Type B pancreatic cell (in vitro differentiated cells): ENCODE data around the gene XPO6. TPM values are rescaled to one million over a fixed set of nuclear protein-coding genes. Genes with fewer than 3 reads are reported as not detected.
"Not testable (repeated sequence)": the region's sequence is repeated elsewhere in the genome, so short reads cannot be mapped to it uniquely, and the experiment has no call there.

Experiments used
- DNase-seq: peaks from one replicate; pipeline ENCODE4 v3.0.0; 2021; ENCODE audit warnings: mixed read lengths; ENCODE audit not compliant: unreplicated experiment; ENCODE audit errors: extremely low spot score
- H3K27ac Mint-ChIP-seq: 2 replicates; pipeline ENCODE4 v1.8.0; 2021; ENCODE audit warnings: mild to moderate bottlenecking, mixed read lengths
- H3K27me3 Mint-ChIP-seq: 2 replicates; pipeline ENCODE4 v1.8.0; 2021; ENCODE audit warnings: mixed read lengths
- H3K36me3 Mint-ChIP-seq: 2 replicates; pipeline ENCODE4 v1.8.0; 2021; ENCODE audit warnings: mixed read lengths
- H3K4me1 Mint-ChIP-seq: one replicate; pipeline ENCODE4 v1.8.0; 2021; ENCODE audit warnings: mixed read lengths; ENCODE audit not compliant: unreplicated experiment
- H3K4me3 Mint-ChIP-seq: 2 replicates; pipeline ENCODE4 v1.8.0; 2021; ENCODE audit warnings: mild to moderate bottlenecking, mixed read lengths
- H3K9me3 Mint-ChIP-seq: 2 replicates; pipeline ENCODE4 v1.8.0; 2021; ENCODE audit warnings: mixed read lengths
- CTCF ChIP-seq: fragments of 200-600 bp; sonication (generic); conservative IDR thresholded peaks from 2 replicates; pipeline ENCODE4 v1.5.0; 2021; ENCODE audit warnings: antibody characterized with exemption, mild to moderate bottlenecking
- total RNA-seq: library from RNA; stranded (reverse); gene quantifications from 2 replicates; pipeline ENCODE4 v1.2.1, GENCODE V29; 2021; ENCODE audit warnings: low replicate concordance

Gene XPO6
- total RNA-seq, 1 donor from 2014 or later = 111 TPM

- DNase-seq = no peak
- H3K9me3 Mint-ChIP-seq = no peaks in the 10 kb centered on the region
- H3K27ac Mint-ChIP-seq = no peak overlapping the region
- no peaks in the 10 kb centered on the region for H3K36me3 Mint-ChIP-seq
- H3K4me3 Mint-ChIP-seq = no peak overlapping the region
- TF ChIP-seq CTCF = no peak
- H3K27me3 Mint-ChIP-seq = no peaks in the 10 kb centered on the region
- no peaks in the 10 kb centered on the region for H3K4me1 Mint-ChIP-seq
These were observed 26.1 kb upstream of the XPO6 start for GRCh38 chr16:28237754-28238357.

GRCh38 chr16:28231763-28232162, 20.0 kb upstream of the XPO6 start:
- H3K36me3 Mint-ChIP-seq = no peaks in the 10 kb centered on the region
- H3K9me3 Mint-ChIP-seq = no peaks in the 10 kb centered on the region
- H3K27ac Mint-ChIP-seq = no peak overlapping the region
- TF ChIP-seq CTCF = no peak
- H3K4me3 Mint-ChIP-seq = no peak overlapping the region
- H3K27me3 Mint-ChIP-seq = no peaks in the 10 kb centered on the region
- no peak for DNase-seq
- H3K4me1 Mint-ChIP-seq = no peaks in the 10 kb centered on the region

GRCh38 chr16:28223909-28224308, 12.1 kb upstream of the XPO6 start:
- DNase-seq, H3K27ac Mint-ChIP-seq, H3K4me1 Mint-ChIP-seq, H3K9me3 Mint-ChIP-seq, H3K36me3 Mint-ChIP-seq, H3K4me3 Mint-ChIP-seq, H3K27me3 Mint-ChIP-seq: not testable (repeated sequence)

- not testable (repeated sequence) for H3K27me3 Mint-ChIP-seq, H3K9me3 Mint-ChIP-seq, H3K36me3 Mint-ChIP-seq, H3K27ac Mint-ChIP-seq, DNase-seq, H3K4me1 Mint-ChIP-seq, H3K4me3 Mint-ChIP-seq
These were observed 8.0 kb upstream of the XPO6 start for GRCh38 chr16:28219777-28220176.

GRCh38 chr16:28219282-28219681, 7.5 kb upstream of the XPO6 start:
- no peak for DNase-seq
- H3K27ac Mint-ChIP-seq = no peak overlapping the region
- no peaks in the 10 kb centered on the region for H3K36me3 Mint-ChIP-seq
- no peaks in the 10 kb centered on the region for H3K27me3 Mint-ChIP-seq
- no peak overlapping the region for H3K4me3 Mint-ChIP-seq
- TF ChIP-seq CTCF = no peak
- no peaks in the 10 kb centered on the region for H3K9me3 Mint-ChIP-seq
- H3K4me1 Mint-ChIP-seq = peaks cover 3% of the 10 kb centered on the region

GRCh38 chr16:28218109-28218508, 6.3 kb upstream of the XPO6 start:
- no peaks in the 10 kb centered on the region for H3K36me3 Mint-ChIP-seq
- peaks cover 3% of the 10 kb centered on the region for H3K4me1 Mint-ChIP-seq
- DNase-seq = no peak
- no peak overlapping the region for H3K27ac Mint-ChIP-seq
- H3K27me3 Mint-ChIP-seq = no peaks in the 10 kb centered on the region
- H3K4me3 Mint-ChIP-seq = no peak overlapping the region
- peak; percentile 41 for TF ChIP-seq CTCF
- H3K9me3 Mint-ChIP-seq = no peaks in the 10 kb centered on the region

- no peak for DNase-seq
- Mint-ChIP-seq H3K27me3 (no peaks in the 10 kb centered on the region), H3K27ac (no peak overlapping the region), H3K36me3 (no peaks in the 10 kb centered on the region), H3K9me3 (no peaks in the 10 kb centered on the region), H3K4me1 (peaks cover 3% of the 10 kb centered on the region), H3K4me3 (no peak overlapping the region)
- no peak for TF ChIP-seq CTCF
These were observed 5.6 kb upstream of the XPO6 start for GRCh38 chr16:28217326-28217725.
